Activated CD8-positive, alpha-beta T cell treated with anti-CD3 and anti-CD28 coated beads for 36 hours (primary cell): ENCODE measurements around the gene BBS12. TPM values are rescaled to one million over a fixed set of nuclear protein-coding genes. Genes with fewer than 3 reads are reported as not detected.
A peak's percentile ranks its signal among the peaks of the same experiment; 100 is the strongest.
"Not testable (repeated sequence)": the region's sequence is repeated elsewhere in the genome, so short reads cannot be mapped to it uniquely, and the experiment has no call there.

Experiments
- ATAC-seq: fragments of 200-7000 bp; cut with Tn5 transposase; one replicate; pipeline ENCODE4 v1.10.0; 2021; ENCODE audit warnings: mild to moderate bottlenecking, moderate library complexity
- CTCF ChIA-PET: fragments of 350-600 bp; sonication (Branson Sonifier 250); formaldehyde crosslinking; loops from one replicate; lab custom pipeline; 2021; ENCODE audit warnings: antibody characterized with exemption; lab: Charles Lee
- POLR2A ChIA-PET: fragments of 350-600 bp; sonication (Branson Sonifier 250); formaldehyde crosslinking; loops from one replicate; lab custom pipeline; 2021; ENCODE audit warnings: antibody characterized with exemption; lab: Charles Lee
- DNase-seq: peaks from one replicate; pipeline ENCODE4 v3.0.0-alpha.2; 2020
- H3K27ac Mint-ChIP-seq: one replicate; pipeline ENCODE4 v1.8.0; 2021; ENCODE audit warnings: mild to moderate bottlenecking, mixed read lengths
- H3K27me3 Mint-ChIP-seq: one replicate; pipeline ENCODE4 v1.8.0; 2021; ENCODE audit warnings: mixed read lengths
- H3K36me3 Mint-ChIP-seq: one replicate; pipeline ENCODE4 v1.8.0; 2021; ENCODE audit warnings: low read depth, mixed read lengths
- H3K4me1 Mint-ChIP-seq: one replicate; pipeline ENCODE4 v1.8.0; 2021; ENCODE audit warnings: low read depth, mixed read lengths
- H3K4me3 Mint-ChIP-seq: one replicate; pipeline ENCODE4 v1.8.0; 2021; ENCODE audit warnings: mild to moderate bottlenecking, moderate library complexity, mixed read lengths
- H3K9me3 Mint-ChIP-seq: one replicate; pipeline ENCODE4 v1.8.0; 2021; ENCODE audit warnings: mixed read lengths
- intact Hi-C: fragments of 100-400 bp; cut with micrococcal nuclease; formaldehyde crosslinking; loops from one replicate; pipeline ENCODE4 v1.10.0; 2022
- total RNA-seq, 2 experiments: library from RNA; stranded (reverse); gene quantifications; one replicate each; pipeline ENCODE4 v1.2.3, GENCODE V29; 2021
- TF ChIP-seq, protein P1 (sequence below): fragments of 200-600 bp; IDR thresholded peaks from one replicate; pipeline ENCODE4 v1.8.0; 2022; ENCODE audit warnings: antibody characterized with exemption, mild to moderate bottlenecking

BBS12 gene
- total RNA-seq, 2 experiments from 2014 or later = 0.74 to 0.89 TPM

DNA sequence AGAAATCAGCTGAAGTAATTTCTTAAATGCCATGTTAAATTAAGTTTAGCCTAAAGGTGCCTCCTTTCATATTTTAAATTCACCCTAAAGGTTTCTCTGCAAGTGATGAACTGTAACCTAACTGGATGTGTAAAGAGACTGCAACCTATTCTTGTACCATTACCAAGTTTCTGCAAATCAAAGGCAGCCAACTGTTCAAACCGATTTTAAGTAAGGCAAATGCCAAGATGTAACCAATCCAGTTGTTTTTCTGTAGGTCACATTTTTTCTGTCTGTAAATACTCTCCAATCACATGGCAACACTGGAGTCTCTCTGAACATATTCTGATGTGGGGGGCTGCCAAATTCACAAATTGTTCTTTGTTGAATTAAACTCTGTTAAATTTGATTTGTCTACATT, 51.8 kb downstream of the BBS12 start:
- H3K27me3 Mint-ChIP-seq = peaks cover 15% of the 10 kb centered on the region
- no peak overlapping the region for H3K4me3 Mint-ChIP-seq
- H3K36me3 Mint-ChIP-seq = no peaks in the 10 kb centered on the region
- CTCF ChIA-PET = interaction anchor here (2.4 kb wide), 1 partner anchor 26 kb away, joined by 7 read pairs; no protein-coding TSS in a partner anchor
- intact Hi-C loops = no loop called here
- TF ChIP-seq, protein P1, sequence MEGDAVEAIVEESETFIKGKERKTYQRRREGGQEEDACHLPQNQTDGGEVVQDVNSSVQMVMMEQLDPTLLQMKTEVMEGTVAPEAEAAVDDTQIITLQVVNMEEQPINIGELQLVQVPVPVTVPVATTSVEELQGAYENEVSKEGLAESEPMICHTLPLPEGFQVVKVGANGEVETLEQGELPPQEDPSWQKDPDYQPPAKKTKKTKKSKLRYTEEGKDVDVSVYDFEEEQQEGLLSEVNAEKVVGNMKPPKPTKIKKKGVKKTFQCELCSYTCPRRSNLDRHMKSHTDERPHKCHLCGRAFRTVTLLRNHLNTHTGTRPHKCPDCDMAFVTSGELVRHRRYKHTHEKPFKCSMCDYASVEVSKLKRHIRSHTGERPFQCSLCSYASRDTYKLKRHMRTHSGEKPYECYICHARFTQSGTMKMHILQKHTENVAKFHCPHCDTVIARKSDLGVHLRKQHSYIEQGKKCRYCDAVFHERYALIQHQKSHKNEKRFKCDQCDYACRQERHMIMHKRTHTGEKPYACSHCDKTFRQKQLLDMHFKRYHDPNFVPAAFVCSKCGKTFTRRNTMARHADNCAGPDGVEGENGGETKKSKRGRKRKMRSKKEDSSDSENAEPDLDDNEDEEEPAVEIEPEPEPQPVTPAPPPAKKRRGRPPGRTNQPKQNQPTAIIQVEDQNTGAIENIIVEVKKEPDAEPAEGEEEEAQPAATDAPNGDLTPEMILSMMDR = no peak
- H3K9me3 Mint-ChIP-seq = peaks cover 3% of the 10 kb centered on the region
- no peak for ATAC-seq
- no peak for DNase-seq
- no peak overlapping the region for H3K27ac Mint-ChIP-seq
- peaks cover 16% of the 10 kb centered on the region for H3K4me1 Mint-ChIP-seq
- POLR2A ChIA-PET = no interaction called here

DNA sequence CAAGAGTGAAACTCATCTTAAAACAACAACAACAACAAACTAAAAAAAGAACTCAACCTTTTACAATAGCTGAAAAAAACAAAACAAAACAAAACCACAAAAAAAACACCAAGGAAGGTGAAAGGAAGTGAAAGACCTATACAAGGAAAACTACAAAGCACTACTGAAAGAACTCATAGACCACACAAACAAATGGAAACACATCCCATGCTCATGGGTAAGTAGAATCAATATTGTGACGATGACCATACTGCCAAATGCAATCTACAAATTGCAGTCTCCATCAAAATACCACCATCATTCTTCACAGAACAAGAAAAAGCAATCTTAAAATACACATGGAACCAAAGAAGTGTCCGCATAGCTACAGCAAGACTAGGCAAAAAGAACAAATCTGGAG, 52.6 kb downstream of the BBS12 start:
- intact Hi-C loops = no loop called here
- TF ChIP-seq, protein P1 = no peak
- no peak for ATAC-seq

DNA sequence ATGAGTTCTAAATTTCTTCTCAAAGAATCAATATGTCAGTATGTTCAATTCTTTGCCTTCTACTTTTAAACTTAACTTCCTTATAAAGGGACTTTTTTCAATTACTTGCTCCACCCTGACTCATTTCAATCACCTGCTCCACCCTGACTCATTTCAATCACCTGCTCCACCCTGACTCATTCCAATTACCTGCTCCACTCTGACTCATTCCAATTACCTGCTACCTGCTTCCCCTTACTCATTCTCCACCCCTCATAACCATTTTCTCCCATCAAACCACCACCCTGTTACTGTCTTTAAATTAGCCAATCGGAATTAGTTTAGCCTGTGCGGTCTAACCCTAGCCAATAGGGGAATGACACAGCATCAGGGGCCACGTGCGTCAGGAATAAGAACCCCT, 53.8 kb downstream of the BBS12 start:
- POLR2A ChIA-PET, H3K27ac Mint-ChIP-seq, H3K4me3 Mint-ChIP-seq, H3K27me3 Mint-ChIP-seq, H3K9me3 Mint-ChIP-seq, intact Hi-C loops, H3K36me3 Mint-ChIP-seq: not testable (repeated sequence)
- DNase-seq = peak; percentile 5
- peak; percentile 67 for ATAC-seq
- H3K4me1 Mint-ChIP-seq = peaks cover 16% of the 10 kb centered on the region
- CTCF ChIA-PET = interaction anchor here (1.3 to 2.4 kb wide), 2 partner anchors 28 kb away, joined by 4 to 7 read pairs; no protein-coding TSS in a partner anchor

More for the DNA sequence above, 52.6 kb downstream of the BBS12 start:
- CTCF ChIA-PET = interaction anchor here (2.4 kb wide), 1 partner anchor 27 kb away, joined by 7 read pairs; no protein-coding TSS in a partner anchor
- H3K27me3 Mint-ChIP-seq = peaks cover 14% of the 10 kb centered on the region
- peaks cover 16% of the 10 kb centered on the region for H3K4me1 Mint-ChIP-seq
- H3K9me3 Mint-ChIP-seq = peaks cover 3% of the 10 kb centered on the region
- POLR2A ChIA-PET = no interaction called here
- no peak overlapping the region for H3K27ac Mint-ChIP-seq
- H3K36me3 Mint-ChIP-seq = no peaks in the 10 kb centered on the region
- no peak for DNase-seq
- no peak overlapping the region for H3K4me3 Mint-ChIP-seq

DNA sequence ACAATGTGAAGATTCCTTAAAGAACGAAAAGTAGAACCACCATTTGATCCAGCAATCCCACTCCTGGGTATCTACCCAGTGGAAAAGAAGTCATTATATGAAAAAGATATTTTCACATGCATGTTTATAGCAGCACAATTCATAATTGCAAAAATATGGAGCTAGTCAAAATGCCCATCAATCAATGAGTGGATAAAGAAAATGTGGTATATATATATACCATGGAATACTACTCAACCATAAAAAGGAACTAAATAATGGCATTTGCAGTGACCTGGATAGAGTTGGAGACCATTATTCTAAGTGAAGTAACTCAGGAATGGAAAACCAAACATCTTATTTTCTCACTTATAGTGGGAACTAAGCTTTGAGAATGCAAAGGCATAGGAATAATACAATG, 54.4 kb downstream of the BBS12 start:
- H3K9me3 Mint-ChIP-seq, H3K27me3 Mint-ChIP-seq, H3K4me3 Mint-ChIP-seq, intact Hi-C loops, POLR2A ChIA-PET, H3K36me3 Mint-ChIP-seq, ATAC-seq, DNase-seq, H3K27ac Mint-ChIP-seq: not testable (repeated sequence)
- CTCF ChIA-PET = interaction anchor here (1.3 to 1.4 kb wide), 2 partner anchors 19 to 29 kb away, joined by 3 to 4 read pairs; no protein-coding TSS in a partner anchor
- peaks cover 16% of the 10 kb centered on the region for H3K4me1 Mint-ChIP-seq

DNA sequence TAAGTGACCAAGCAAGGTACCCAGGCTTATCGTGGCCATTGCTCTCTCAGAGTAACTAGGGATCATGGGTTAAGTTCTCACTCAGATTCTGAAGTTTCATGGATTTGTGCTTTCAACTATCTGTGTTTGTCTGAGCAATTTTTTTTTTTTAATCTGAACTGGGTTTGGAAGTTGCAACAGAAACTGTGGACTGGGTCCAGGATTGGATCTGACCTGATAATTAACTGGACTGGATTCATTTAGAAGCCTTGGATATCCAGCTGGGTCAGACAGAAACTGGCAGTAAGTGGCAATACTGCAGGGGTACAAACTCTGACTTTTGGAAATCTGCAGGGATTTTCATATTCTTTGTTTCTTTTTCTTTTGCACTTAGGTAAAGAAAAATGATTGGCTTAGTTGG, 55.4 kb downstream of the BBS12 start:
- H3K36me3 Mint-ChIP-seq = no peaks in the 10 kb centered on the region

DNA sequence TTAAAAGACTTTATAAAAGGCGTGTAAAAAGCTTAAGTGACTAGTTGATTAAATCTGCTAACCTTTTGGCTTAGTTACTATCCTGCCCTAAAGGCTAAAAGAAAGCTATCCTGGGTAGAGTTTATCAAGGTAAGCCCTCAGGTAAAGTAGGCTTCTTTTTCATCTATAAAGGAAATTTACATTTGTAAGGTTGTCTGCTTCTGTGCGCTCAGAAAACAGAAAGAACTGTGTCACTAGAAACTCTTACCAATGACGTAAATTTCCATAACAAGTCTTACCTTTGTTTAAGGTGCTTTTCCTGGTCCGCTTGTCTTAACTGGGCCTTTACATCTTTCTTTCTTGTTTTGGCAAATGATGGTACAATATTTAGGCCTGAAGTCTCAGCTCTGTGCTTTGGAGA, 56.4 kb downstream of the BBS12 start:
- H3K4me1 Mint-ChIP-seq = peaks cover 16% of the 10 kb centered on the region
- ATAC-seq (no peak), DNase-seq (no peak)
- TF ChIP-seq, protein P1 = no peak
- H3K9me3 Mint-ChIP-seq = peaks cover 3% of the 10 kb centered on the region
- ChIA-PET POLR2A (no interaction called here), CTCF (interaction anchor here (0.9 kb wide), 1 partner anchor 31 kb away, joined by 4 read pairs; no protein-coding TSS in a partner anchor)
- intact Hi-C loops = no loop called here
- H3K27me3 Mint-ChIP-seq = peaks cover under 1% of the 10 kb centered on the region
- no peak overlapping the region for H3K4me3 Mint-ChIP-seq
- H3K36me3 Mint-ChIP-seq = no peaks in the 10 kb centered on the region
- no peak overlapping the region for H3K27ac Mint-ChIP-seq

More for the DNA sequence above, 55.4 kb downstream of the BBS12 start:
- H3K27ac Mint-ChIP-seq = no peak overlapping the region
- H3K4me1 Mint-ChIP-seq = peaks cover 16% of the 10 kb centered on the region
- peaks cover 6% of the 10 kb centered on the region for H3K27me3 Mint-ChIP-seq
- H3K4me3 Mint-ChIP-seq = no peak overlapping the region
- ATAC-seq = no peak
- no peak for DNase-seq
- TF ChIP-seq, protein P1 = no peak
- H3K9me3 Mint-ChIP-seq = peaks cover 3% of the 10 kb centered on the region
- ChIA-PET POLR2A (no interaction called here), CTCF (interaction anchor here (0.9 to 1.4 kb wide), 3 partner anchors 20 to 84 kb away, joined by 3 to 4 read pairs (median 3); no protein-coding TSS in a partner anchor)
- intact Hi-C loops = no loop called here
